Cardiac muscle cell (in vitro differentiated cells and primary cell): Measurements from ENCODE around the gene STON1. TPM values are rescaled to one million over a fixed set of nuclear protein-coding genes. Genes with fewer than 3 reads are reported as not detected.
"Not testable (repeated sequence)": the region's sequence is repeated elsewhere in the genome, so short reads cannot be mapped to it uniquely, and the experiment has no call there.

Source experiments
- DNase-seq, 2 donors: peaks; one replicate each; pipeline versions ENCODE4 v3.0.0 to v3.0.0-alpha.2; 2010 to 2017; ENCODE audit warnings: low read depth in 1 of 2, low spot score in 1 of 2
- H3K27ac ChIP-seq: fragments of 200-600 bp; sonication (generic); 2 replicates; pipeline ENCODE4 v1.5.1; 2016
- H3K27me3 ChIP-seq: fragments of 200-600 bp; sonication (generic); 2 replicates; pipeline ENCODE4 v1.6.0; 2016; ENCODE audit warnings: control low read depth
- H3K36me3 ChIP-seq: fragments of 200-600 bp; sonication (generic); 2 replicates; pipeline ENCODE4 v1.5.1; 2016; ENCODE audit warnings: control low read depth
- H3K4me1 ChIP-seq: fragments of 200-600 bp; sonication (generic); 2 replicates; pipeline ENCODE4 v1.8.1; 2017; ENCODE audit warnings: low read depth, mild to moderate bottlenecking, mixed run types
- H3K4me3 ChIP-seq: fragments of 200-600 bp; sonication (generic); 2 replicates; pipeline ENCODE4 v1.5.1; 2016; ENCODE audit warnings: mild to moderate bottlenecking
- H3K9me3 ChIP-seq: fragments of 200-600 bp; sonication (generic); 2 replicates; pipeline ENCODE4 v1.5.1; 2017; ENCODE audit warnings: low read depth, mild to moderate bottlenecking, control low read depth
- CTCF ChIP-seq: IDR thresholded peaks from 2 replicates; pipeline ENCODE4 v1.5.1; 2012; ENCODE audit warnings: low read depth, mild to moderate bottlenecking, low read length
- polyA plus RNA-seq: library from polyadenylated mRNA; unstranded; fragments of >200 nt; fragmentation: Nextera tagmentation; extraction: Ambion mirVana; gene quantifications from 2 replicates; pipeline ENCODE4 v1.2.1, GENCODE V29; 2016
- total RNA-seq: library from RNA; depleted of rRNA; stranded (reverse); fragments of >200 nt; gene quantifications from 2 replicates; pipeline ENCODE4 v1.2.3, GENCODE V29; 2016

STON1 gene
- total and polyA plus RNA-seq, 2 experiments from 2014 or later = 4.9 to 9.5 TPM

GRCh38 chr2:48619526-48619925, 89.6 kb downstream of the STON1 start:
- Histone ChIP-seq H3K36me3 (no peaks in the 10 kb centered on the region), H3K4me3 (no peak overlapping the region), H3K27ac (no peak overlapping the region), H3K27me3 (no peaks in the 10 kb centered on the region), H3K9me3 (no peaks in the 10 kb centered on the region), H3K4me1 (no peaks in the 10 kb centered on the region)
- TF ChIP-seq CTCF = no peak
- no peak for DNase-seq

GRCh38 chr2:48620604-48621003, 90.7 kb downstream of the STON1 start:
- no peak for TF ChIP-seq CTCF
- no peaks in the 10 kb centered on the region for H3K27me3 ChIP-seq
- no peaks in the 10 kb centered on the region for H3K4me1 ChIP-seq

GRCh38 chr2:48622691-48623090, 92.7 kb downstream of the STON1 start:
- not testable (repeated sequence) for H3K4me3 ChIP-seq, H3K27ac ChIP-seq, H3K27me3 ChIP-seq, H3K4me1 ChIP-seq, DNase-seq, H3K9me3 ChIP-seq, H3K36me3 ChIP-seq

More at GRCh38 chr2:48620604-48621003, 90.7 kb downstream of the STON1 start:
- no peaks in the 10 kb centered on the region for H3K9me3 ChIP-seq
- H3K27ac ChIP-seq = no peak overlapping the region
- no peak overlapping the region for H3K4me3 ChIP-seq
- DNase-seq = no peak
- H3K36me3 ChIP-seq = no peaks in the 10 kb centered on the region

- no peak for DNase-seq
- Histone ChIP-seq H3K27me3 (no peaks in the 10 kb centered on the region), H3K27ac (no peak overlapping the region), H3K9me3 (no peaks in the 10 kb centered on the region), H3K4me3 (no peak overlapping the region), H3K36me3 (no peaks in the 10 kb centered on the region), H3K4me1 (no peaks in the 10 kb centered on the region)
- TF ChIP-seq CTCF = no peak
These were observed 94.7 kb downstream of the STON1 start for GRCh38 chr2:48624696-48625095.

- Histone ChIP-seq H3K36me3 (no peaks in the 10 kb centered on the region), H3K27me3 (no peaks in the 10 kb centered on the region), H3K27ac (no peak overlapping the region), H3K9me3 (no peaks in the 10 kb centered on the region), H3K4me1 (no peaks in the 10 kb centered on the region), H3K4me3 (no peak overlapping the region)
- TF ChIP-seq CTCF = no peak
- no peak for DNase-seq
These were observed 96.1 kb downstream of the STON1 start for GRCh38 chr2:48626047-48626446.

GRCh38 chr2:48633143-48633542, 103.2 kb downstream of the STON1 start:
- Histone ChIP-seq H3K4me3 (no peak overlapping the region), H3K27me3 (no peaks in the 10 kb centered on the region), H3K36me3 (no peaks in the 10 kb centered on the region), H3K9me3 (no peaks in the 10 kb centered on the region), H3K27ac (no peak overlapping the region), H3K4me1 (no peaks in the 10 kb centered on the region)
- no peak for TF ChIP-seq CTCF
- peak in 1 of 2 donors; percentile 69 for DNase-seq
